Kidney epithelial cell (primary cell): ENCODE measurements around the gene DCAF5. TPM values are rescaled to one million over a fixed set of nuclear protein-coding genes. Genes with fewer than 3 reads are reported as not detected.

Experiments
- DNase-seq: peaks from one replicate; pipeline ENCODE4 v3.0.0-alpha.2; 2010; ENCODE audit warnings: low read depth
- H3K27me3 ChIP-seq: 2 replicates; pipeline ENCODE4 v1.6.0; 2011; ENCODE audit warnings: low read length; ENCODE audit not compliant: control insufficient read depth, insufficient read depth
- H3K36me3 ChIP-seq: 2 replicates; pipeline ENCODE4 v1.5.1; 2011; ENCODE audit warnings: low read length; ENCODE audit not compliant: control insufficient read depth, insufficient read depth
- H3K4me3 ChIP-seq: 2 replicates; pipeline ENCODE4 v1.5.1; 2011; ENCODE audit warnings: low read depth, mild to moderate bottlenecking, control low read depth, low read length
- CTCF ChIP-seq: IDR thresholded peaks from 2 replicates; pipeline ENCODE4 v1.5.1; 2011; ENCODE audit warnings: mild to moderate bottlenecking, moderate library complexity, low read length, control low read depth, inconsistent platforms; ENCODE audit not compliant: insufficient read depth, poor library complexity, severe bottlenecking
- total RNA-seq: library from RNA; depleted of rRNA; stranded (reverse); fragments of >200 nt; gene quantifications from 2 replicates; pipeline ENCODE4 v1.2.3, GENCODE V29; 2015

Gene DCAF5
- total RNA-seq, 1 donor from 2014 or later, result 23.6 TPM

GRCh38 chr14:69064596-69064995, 88.3 kb downstream of the DCAF5 start:
- Histone ChIP-seq H3K4me3 (no peak overlapping the region), H3K36me3 (no peaks in the 10 kb centered on the region)
- TF ChIP-seq CTCF, result no peak

GRCh38 chr14:69059658-69060623, 93.0 kb downstream of the DCAF5 start:
- TF ChIP-seq CTCF, result no peak
- DNase-seq, result peak; percentile 81
- Histone ChIP-seq H3K27me3 (no peaks in the 10 kb centered on the region), H3K36me3 (no peaks in the 10 kb centered on the region), H3K4me3 (no peak overlapping the region)

More at GRCh38 chr14:69064596-69064995, 88.3 kb downstream of the DCAF5 start:
- DNase-seq, result no peak
- no peaks in the 10 kb centered on the region for H3K27me3 ChIP-seq

- Histone ChIP-seq H3K36me3 (peaks cover 3% of the 10 kb centered on the region), H3K27me3 (no peaks in the 10 kb centered on the region), H3K4me3 (no peak overlapping the region)
- DNase-seq, result peak; percentile 66
- TF ChIP-seq CTCF, result peak; percentile 18
These were observed 96.7 kb downstream of the DCAF5 start for GRCh38 chr14:69055999-69056788.

- Histone ChIP-seq H3K36me3 (peaks cover 3% of the 10 kb centered on the region), H3K4me3 (no peak overlapping the region)
- peak; percentile 91 for DNase-seq
These were observed 97.8 kb downstream of the DCAF5 start for GRCh38 chr14:69055125-69055524.

GRCh38 chr14:69054030-69054429, 98.9 kb downstream of the DCAF5 start:
- DNase-seq, result no peak
- H3K27me3 ChIP-seq, result no peaks in the 10 kb centered on the region
- H3K4me3 ChIP-seq, result no peak overlapping the region
- TF ChIP-seq CTCF, result no peak
- H3K36me3 ChIP-seq, result peaks cover 3% of the 10 kb centered on the region

More at GRCh38 chr14:69055125-69055524, 97.8 kb downstream of the DCAF5 start:
- no peaks in the 10 kb centered on the region for H3K27me3 ChIP-seq
- no peak for TF ChIP-seq CTCF
